HepG2 (cell line): ENCODE measurements around the gene RPS6KB2. TPM values are rescaled to one million over a fixed set of nuclear protein-coding genes. Genes with fewer than 3 reads are reported as not detected.

Experiments
- ARID5B ChIP-seq: IDR thresholded peaks from 2 replicates; pipeline ENCODE4 v1.4.0; 2020; ENCODE audit warnings: mild to moderate bottlenecking, missing genetic modification reagents
- CHD2 ChIP-seq: IDR thresholded peaks from 2 replicates; pipeline ENCODE4 v1.6.1; 2011; ENCODE audit warnings: low read depth, low read length, improper control_type of control experiment
- ETV5 ChIP-seq: IDR thresholded peaks from 2 replicates; pipeline ENCODE4 v1.6.1; 2018; ENCODE audit warnings: missing biosample characterization, missing genetic modification reagents, inconsistent platforms, borderline replicate concordance
- NCOA2 ChIP-seq: sonication (generic); formaldehyde crosslinking; IDR thresholded peaks from 2 replicates; pipeline ENCODE4 v1.8.0; 2022; ENCODE audit warnings: inconsistent platforms
- NR2F6 ChIP-seq, 2 experiments: IDR thresholded peaks; 2 replicates each; pipeline ENCODE4 v1.6.1; 2016; ENCODE audit warnings: antibody characterized with exemption in 1 of 2, mild to moderate bottlenecking in 1 of 2
- NR3C1 ChIP-seq: sonication (generic); formaldehyde crosslinking; IDR thresholded peaks from 2 replicates; pipeline ENCODE4 v1.4.0; 2020; ENCODE audit warnings: missing genetic modification reagents
- SP5 ChIP-seq: IDR thresholded peaks from 2 replicates; pipeline ENCODE4 v1.6.1; 2016; ENCODE audit warnings: low read depth, borderline replicate concordance
- ZBTB39 ChIP-seq: sonication (generic); formaldehyde crosslinking; IDR thresholded peaks from 2 replicates; pipeline ENCODE4 v1.5.0; 2020; ENCODE audit warnings: missing genetic modification reagents
- ZC3H13 ChIP-seq: sonication (generic); formaldehyde crosslinking; IDR thresholded peaks from 2 replicates; pipeline ENCODE4 v1.8.1; 2023; ENCODE audit warnings: mild to moderate bottlenecking, missing genetic modification reagents, moderate library complexity
- ZKSCAN8 ChIP-seq: IDR thresholded peaks from 2 replicates; pipeline ENCODE4 v1.6.1; 2016; ENCODE audit warnings: borderline replicate concordance, missing genetic modification reagents, missing compliant biosample characterization
- ZNF318 ChIP-seq: sonication (generic); formaldehyde crosslinking; IDR thresholded peaks from 2 replicates; pipeline ENCODE4 v1.4.0; 2020; ENCODE audit warnings: mild to moderate bottlenecking, missing genetic modification reagents
- ZNF563 ChIP-seq: sonication (generic); formaldehyde crosslinking; IDR thresholded peaks from 2 replicates; pipeline ENCODE4 v1.8.0; 2022; ENCODE audit warnings: mild to moderate bottlenecking, moderate library complexity, missing genetic modification reagents
- ZNF777 ChIP-seq: sonication (generic); formaldehyde crosslinking; IDR thresholded peaks from 2 replicates; pipeline ENCODE4 v1.4.0; 2020; ENCODE audit warnings: missing genetic modification reagents
- ZNF878 ChIP-seq: sonication (generic); formaldehyde crosslinking; IDR thresholded peaks from 2 replicates; pipeline ENCODE4 v1.8.1; 2023; ENCODE audit warnings: mild to moderate bottlenecking, missing genetic modification reagents, moderate library complexity
- polyA plus RNA-seq, 8 experiments: library from polyadenylated mRNA; depleted of rRNA in 3 of 8; stranded (reverse) in 7 of 8; unstranded in 1 of 8; fragments of >200 nt; fragmentation: Illumina TruSeq in 4 of 8; extraction: Trizol in 4 of 8; gene quantifications; 2 replicates each; pipeline versions ENCODE4 v1.2.1 to v1.2.3, GENCODE V29; 2011 to 2016; ENCODE audit warnings: low read depth in 4 of 8, missing spikeins in 1 of 8, mixed read lengths in 1 of 8; ENCODE audit not compliant: insufficient read depth in 1 of 8
- total RNA-seq, 5 experiments: library from RNA; depleted of rRNA; stranded (reverse); fragments of >200 nt; fragmentation: Illumina TruSeq; extraction: Trizol; gene quantifications; 2 replicates each; pipeline ENCODE4 v1.2.3, GENCODE V29; 2016; ENCODE audit warnings: low read depth in 1 of 5

Gene RPS6KB2
- total and polyA plus RNA-seq, 2 of the 13 experiments (the other 11 are each of a cell fraction or from before 2014, with no cell fraction given) = 52.9 to 54.8 TPM

DNA sequence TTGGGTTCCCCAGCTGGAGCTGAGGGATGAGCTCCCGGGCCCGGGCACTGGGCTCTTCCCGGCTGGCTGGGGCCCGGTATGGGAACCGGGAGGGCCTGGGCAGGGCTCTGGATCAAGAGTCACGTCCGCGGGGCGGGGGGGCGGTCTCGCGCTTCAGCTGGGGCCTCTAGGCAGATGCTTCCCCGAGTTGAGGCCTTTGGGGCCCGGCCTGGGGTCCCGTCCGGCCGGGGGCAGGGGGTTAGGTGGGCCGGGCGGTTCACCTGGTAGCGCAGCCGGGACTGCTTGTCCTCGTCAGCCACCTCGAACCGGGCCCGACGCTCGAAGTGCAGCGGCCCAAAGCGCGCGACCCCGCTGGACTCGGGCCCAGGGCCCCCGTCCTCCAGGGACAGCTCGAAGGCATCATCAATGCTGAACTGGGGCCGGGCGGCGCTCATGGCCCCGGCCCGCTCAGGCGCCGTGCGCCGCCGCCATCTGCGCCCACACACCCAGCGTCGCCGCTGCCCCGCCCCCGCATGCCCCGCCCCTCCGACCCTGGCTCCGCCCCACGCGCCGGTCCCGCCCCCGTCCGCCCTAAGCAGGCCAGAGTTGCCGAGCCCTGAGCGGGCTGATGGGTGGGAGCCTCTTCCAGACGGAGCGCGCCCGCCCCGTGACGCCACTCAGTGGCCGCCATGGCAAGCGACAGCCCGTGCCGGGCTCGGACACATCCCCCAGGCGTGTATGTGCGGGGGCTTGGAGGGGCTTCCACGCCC lies 40.6 kb downstream of the RPS6KB2 start, which contains the start of gene TMEM134 (continued):
- TF ChIP-seq ZNF318 (CRISPR knock-in tag) (no peak), CHD2 (0 out of 2 replicates have a peak, but pooled peaks have one; percentile 26), ZKSCAN8 (0 out of 2 replicates have a peak, but pooled peaks have one; percentile 17), NCOA2 (CRISPR knock-in tag) (peak; percentile 50; the same call in 1 of the 2 replicates), ZNF563 (CRISPR knock-in tag) (peak; percentile 72; the same call in 1 of the 2 replicates), ZNF777 (peak; percentile 39; the same call in 1 of the 2 replicates), ZBTB39 (0 out of 2 replicates have a peak, but pooled peaks have one; percentile 14), ETV5 (CRISPR knock-in tag) (peak; percentile 28; the same call in 1 of the 2 replicates), ARID5B (CRISPR knock-in tag) (no peak; the same call in none of the 2 replicates), NR3C1 (CRISPR knock-in tag) (no peak), SP5 (peak; percentile 90), ZC3H13 (CRISPR knock-in tag) (peak; percentile 41; the same call in 1 of the 2 replicates), NR2F6 (IDR thresholded peaks at IDR 0.05) (no peak), NR2F6 (CRISPR knock-in tag; IDR thresholded peaks at IDR 0.05) (peak; percentile 20; the same call in 1 of the 2 replicates), ZNF878 (no peak; the same call in 1 of the 2 replicates)
